ENCODE data around the gene TMEM18.

TMEM18 gene

DNA sequence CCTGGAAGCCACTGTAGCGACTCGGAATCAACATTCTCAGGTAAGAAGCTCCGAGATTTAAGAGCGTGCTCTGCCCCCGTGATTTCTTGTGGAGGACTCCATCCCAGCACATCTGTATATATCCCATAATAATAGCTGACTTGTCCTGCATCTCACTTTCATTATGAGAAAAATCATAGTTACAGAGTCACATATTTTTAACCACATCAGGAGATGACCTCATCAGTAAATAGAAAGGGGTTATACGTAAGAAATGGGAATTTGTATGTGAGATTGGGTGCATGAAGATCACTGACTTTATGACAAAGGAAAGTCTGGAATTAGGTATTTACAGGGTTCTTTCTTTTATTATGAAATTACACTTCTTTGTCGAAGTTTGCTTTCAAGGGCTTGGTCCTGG, 16.4 kb upstream of the TMEM18 start:
- H2AK5ac ChIP-seq (ENCODE audit: low read length), result no peak overlapping the region
- H3K27me3 ChIP-seq (ENCODE audit: insufficient read depth, low read length), result no peaks in the 10 kb centered on the region
- no peak overlapping the region for H3K18ac ChIP-seq (ENCODE audit: low read length)
- no peak overlapping the region for H4K8ac ChIP-seq (ENCODE audit: low read depth, low read length)
- no peak overlapping the region for H3K14ac ChIP-seq (ENCODE audit: low read length)
- H3K27ac ChIP-seq (ENCODE audit: low read depth, low read length), result no peak overlapping the region
- H3K9ac ChIP-seq (ENCODE audit: low read length), result no peak overlapping the region
- no CpG with 5 or more reads among the region's 7 CpGs for WGBS (ENCODE audit: extremely low coverage, insufficient coverage, insufficient read length)
- H3K4me3 ChIP-seq (ENCODE audit: low read depth, low read length), result no peak overlapping the region
- DNase-seq, result no peak
- no peak overlapping the region for H2AFZ ChIP-seq (ENCODE audit: insufficient read depth, low read length, poor library complexity)
- H3K23ac ChIP-seq (ENCODE audit: low read length), result no peak overlapping the region
- no peak overlapping the region for H4K91ac ChIP-seq (ENCODE audit: low read depth, low read length)
- no peak overlapping the region for H2BK120ac ChIP-seq (ENCODE audit: insufficient read depth, low read length, poor library complexity)
- no peaks in the 10 kb centered on the region for H3K79me1 ChIP-seq (ENCODE audit: low read length)
- no peaks in the 10 kb centered on the region for H3K36me3 ChIP-seq (ENCODE audit: control insufficient read depth in 1 of 2, insufficient read depth in 2 of 2, low read length in 2 of 2)
- H3K4me2 ChIP-seq (ENCODE audit: low read length), result no peak overlapping the region
- no peak overlapping the region for H4K12ac ChIP-seq (ENCODE audit: low read depth, low read length)
- H3K79me2 ChIP-seq (ENCODE audit: control insufficient read depth, insufficient read depth, low read length, poor library complexity), result no peaks in the 10 kb centered on the region
- H2BK5ac ChIP-seq (ENCODE audit: low read depth, low read length, poor library complexity), result no peak overlapping the region
- no peaks in the 10 kb centered on the region for H3K4me1 ChIP-seq (ENCODE audit: control insufficient read depth in 1 of 2, insufficient read depth in 2 of 2, low read length in 2 of 2)
- H2BK12ac ChIP-seq (ENCODE audit: low read length), result no peak overlapping the region
- H3K4ac ChIP-seq (ENCODE audit: low read depth, low read length), result no peak overlapping the region
- H3K9me3 ChIP-seq (ENCODE audit: insufficient read depth, low read depth, low read length), result no peaks in the 10 kb centered on the region

DNA sequence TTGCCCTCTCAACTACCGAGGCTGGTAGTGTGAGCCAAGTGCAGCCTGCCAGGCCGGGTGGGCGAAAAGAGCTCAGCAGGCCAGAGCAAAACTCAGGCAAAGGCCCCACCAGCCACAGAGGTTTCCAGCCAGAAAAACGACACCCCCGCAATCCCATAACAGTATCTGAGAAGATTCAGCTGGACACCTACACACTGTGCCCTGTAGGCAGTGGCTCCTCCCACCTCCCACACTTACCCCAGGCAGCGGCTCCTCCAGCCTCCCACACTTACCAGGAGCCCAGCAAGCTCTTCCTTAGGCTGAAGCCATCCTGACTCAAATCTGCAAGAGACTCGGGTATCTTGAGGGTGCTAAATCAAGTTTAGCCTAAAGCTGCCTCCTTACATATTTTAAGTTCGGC, 15.6 kb upstream of the TMEM18 start:
- Histone ChIP-seq H3K14ac (ENCODE audit: low read length) (no peak overlapping the region), H3K27ac (ENCODE audit: low read depth, low read length) (no peak overlapping the region), H3K4me2 (ENCODE audit: low read length) (no peak overlapping the region), H3K4me3 (ENCODE audit: low read depth, low read length) (no peak overlapping the region), H3K4me1 (ENCODE audit: control insufficient read depth in 1 of 2, insufficient read depth in 2 of 2, low read length in 2 of 2) (no peaks in the 10 kb centered on the region), H4K12ac (ENCODE audit: low read depth, low read length) (no peak overlapping the region), H3K36me3 (ENCODE audit: control insufficient read depth in 1 of 2, insufficient read depth in 2 of 2, low read length in 2 of 2) (no peaks in the 10 kb centered on the region), H3K79me1 (ENCODE audit: low read length) (no peaks in the 10 kb centered on the region), H3K18ac (ENCODE audit: low read length) (no peak overlapping the region), H2BK12ac (ENCODE audit: low read length) (no peak overlapping the region), H3K9ac (ENCODE audit: low read length) (no peak overlapping the region), H3K79me2 (ENCODE audit: control insufficient read depth, insufficient read depth, low read length, poor library complexity) (no peaks in the 10 kb centered on the region), H3K4ac (ENCODE audit: low read depth, low read length) (no peak overlapping the region), H3K9me3 (ENCODE audit: insufficient read depth, low read depth, low read length) (no peaks in the 10 kb centered on the region), H4K91ac (ENCODE audit: low read depth, low read length) (no peak overlapping the region), H2AK5ac (ENCODE audit: low read length) (no peak overlapping the region), H4K8ac (ENCODE audit: low read depth, low read length) (no peak overlapping the region), H3K27me3 (ENCODE audit: insufficient read depth, low read length) (no peaks in the 10 kb centered on the region), H3K23ac (ENCODE audit: low read length) (no peak overlapping the region), H2BK120ac (ENCODE audit: insufficient read depth, low read length, poor library complexity) (no peak overlapping the region), H2BK5ac (ENCODE audit: low read depth, low read length, poor library complexity) (no peak overlapping the region), H2AFZ (ENCODE audit: insufficient read depth, low read length, poor library complexity) (no peak overlapping the region)
- DNase-seq, result no peak
- WGBS (ENCODE audit: extremely low coverage, insufficient coverage, insufficient read length), result no CpG with 5 or more reads among the region's 8 CpGs

DNA sequence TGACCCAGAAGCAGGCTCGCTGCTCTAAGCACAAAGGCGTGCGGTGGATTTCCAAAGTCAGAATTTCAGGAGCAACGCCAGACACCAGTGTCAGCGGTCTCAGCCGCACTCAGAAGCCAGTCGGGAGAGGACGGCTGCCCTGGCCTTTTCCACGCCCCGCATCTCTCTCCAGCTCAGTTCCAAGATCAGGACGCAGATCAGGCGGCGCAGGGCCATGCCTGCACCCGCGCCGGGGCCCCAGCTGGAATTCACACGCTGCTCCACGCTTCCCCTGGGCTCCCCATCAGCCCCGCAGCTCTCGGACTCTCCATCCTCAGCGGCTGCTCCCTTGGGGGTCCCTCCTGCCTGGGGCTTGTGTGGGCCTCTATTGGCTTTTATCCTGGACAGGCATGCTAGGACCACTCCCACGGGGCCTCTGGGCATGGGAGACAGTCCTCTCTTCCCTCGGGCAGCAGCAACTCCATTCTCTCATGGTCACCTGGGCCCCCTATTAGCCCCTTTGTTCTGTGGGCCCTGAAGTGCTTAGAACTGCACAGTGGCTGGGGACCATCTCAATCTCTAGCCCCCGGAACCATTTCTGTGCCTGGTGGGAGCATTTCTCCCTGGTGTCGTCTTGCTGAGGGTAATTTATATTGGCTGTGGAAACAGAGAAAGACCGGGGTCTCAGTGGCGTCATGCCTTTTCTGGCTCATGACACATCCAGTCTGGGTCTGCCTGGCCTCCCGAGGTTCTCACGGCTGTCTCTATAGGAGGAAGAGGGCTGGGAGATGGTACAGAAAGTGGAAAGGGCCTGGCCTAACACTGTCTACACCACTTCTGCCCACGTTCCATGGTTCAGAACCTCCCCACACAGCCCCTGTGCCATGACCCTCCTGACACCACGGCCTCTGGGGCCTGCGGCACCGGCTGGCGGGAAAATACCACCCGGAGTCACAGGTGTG, 14.9 kb upstream of the TMEM18 start:
- H3K4me2 ChIP-seq (ENCODE audit: low read length), result no peak overlapping the region
- H3K18ac ChIP-seq (ENCODE audit: low read length), result no peak overlapping the region
- no peaks in the 10 kb centered on the region for H3K36me3 ChIP-seq (ENCODE audit: control insufficient read depth in 1 of 2, insufficient read depth in 2 of 2, low read length in 2 of 2)
- DNase-seq, result no peak
- no peak overlapping the region for H2AK5ac ChIP-seq (ENCODE audit: low read length)
- H3K4ac ChIP-seq (ENCODE audit: low read depth, low read length), result no peak overlapping the region
- H3K4me1 ChIP-seq (ENCODE audit: control insufficient read depth in 1 of 2, insufficient read depth in 2 of 2, low read length in 2 of 2), result no peaks in the 10 kb centered on the region
- no CpG with 5 or more reads among the region's 35 CpGs for WGBS (ENCODE audit: extremely low coverage, insufficient coverage, insufficient read length)
- H3K79me2 ChIP-seq (ENCODE audit: control insufficient read depth, insufficient read depth, low read length, poor library complexity), result no peaks in the 10 kb centered on the region
- no peak overlapping the region for H3K27ac ChIP-seq (ENCODE audit: low read depth, low read length)
- H3K79me1 ChIP-seq (ENCODE audit: low read length), result no peaks in the 10 kb centered on the region
- H2BK120ac ChIP-seq (ENCODE audit: insufficient read depth, low read length, poor library complexity), result no peak overlapping the region
- H3K14ac ChIP-seq (ENCODE audit: low read length), result no peak overlapping the region
- no peak overlapping the region for H3K4me3 ChIP-seq (ENCODE audit: low read depth, low read length)
- H3K27me3 ChIP-seq (ENCODE audit: insufficient read depth, low read length), result no peaks in the 10 kb centered on the region
- no peak overlapping the region for H3K9ac ChIP-seq (ENCODE audit: low read length)
- H2AFZ ChIP-seq (ENCODE audit: insufficient read depth, low read length, poor library complexity), result no peak overlapping the region
- no peak overlapping the region for H4K91ac ChIP-seq (ENCODE audit: low read depth, low read length)
- no peak overlapping the region for H3K23ac ChIP-seq (ENCODE audit: low read length)
- no peak overlapping the region for H2BK12ac ChIP-seq (ENCODE audit: low read length)
- H2BK5ac ChIP-seq (ENCODE audit: low read depth, low read length, poor library complexity), result no peak overlapping the region
- no peak overlapping the region for H4K8ac ChIP-seq (ENCODE audit: low read depth, low read length)
- H4K12ac ChIP-seq (ENCODE audit: low read depth, low read length), result no peak overlapping the region
- no peaks in the 10 kb centered on the region for H3K9me3 ChIP-seq (ENCODE audit: insufficient read depth, low read depth, low read length)

DNA sequence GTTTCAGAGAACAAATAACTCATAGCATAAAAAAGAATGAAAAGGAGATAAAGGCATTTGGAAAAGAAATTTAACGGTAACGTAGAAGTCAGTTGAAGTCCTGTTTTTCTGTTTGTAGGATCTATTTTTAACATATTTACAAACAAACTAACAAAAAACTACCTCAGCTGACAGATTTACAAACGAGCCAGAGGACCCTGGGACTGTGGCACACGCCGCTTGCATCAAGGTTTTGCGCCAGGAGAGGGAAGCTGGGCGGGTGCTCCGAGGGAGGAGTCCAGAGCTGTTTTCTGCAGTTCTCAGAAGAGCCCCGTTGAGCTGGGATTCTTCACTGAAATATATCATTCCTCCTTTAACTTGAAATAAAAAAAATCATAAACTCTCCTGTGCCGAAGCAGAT, 13.6 kb upstream of the TMEM18 start:
- no peak overlapping the region for H3K9ac ChIP-seq (ENCODE audit: low read length)
- no peak overlapping the region for H3K4me3 ChIP-seq (ENCODE audit: low read depth, low read length)
- H3K27ac ChIP-seq (ENCODE audit: low read depth, low read length), result no peak overlapping the region
- H2BK120ac ChIP-seq (ENCODE audit: insufficient read depth, low read length, poor library complexity), result no peak overlapping the region
- no peak overlapping the region for H2BK12ac ChIP-seq (ENCODE audit: low read length)
- no peaks in the 10 kb centered on the region for H3K79me2 ChIP-seq (ENCODE audit: control insufficient read depth, insufficient read depth, low read length, poor library complexity)
- no peak overlapping the region for H3K4me2 ChIP-seq (ENCODE audit: low read length)
- H3K4ac ChIP-seq (ENCODE audit: low read depth, low read length), result no peak overlapping the region
- H2AFZ ChIP-seq (ENCODE audit: insufficient read depth, low read length, poor library complexity), result no peak overlapping the region
- no peaks in the 10 kb centered on the region for H3K36me3 ChIP-seq (ENCODE audit: control insufficient read depth in 1 of 2, insufficient read depth in 2 of 2, low read length in 2 of 2)
- H3K27me3 ChIP-seq (ENCODE audit: insufficient read depth, low read length), result no peaks in the 10 kb centered on the region
- H2AK5ac ChIP-seq (ENCODE audit: low read length), result no peak overlapping the region
- H4K12ac ChIP-seq (ENCODE audit: low read depth, low read length), result no peak overlapping the region
- no peak overlapping the region for H4K91ac ChIP-seq (ENCODE audit: low read depth, low read length)
- no peak overlapping the region for H4K8ac ChIP-seq (ENCODE audit: low read depth, low read length)
- DNase-seq, result no peak
- no peaks in the 10 kb centered on the region for H3K79me1 ChIP-seq (ENCODE audit: low read length)
- no peak overlapping the region for H3K14ac ChIP-seq (ENCODE audit: low read length)
- peaks cover 4% of the 10 kb centered on the region for H3K9me3 ChIP-seq (ENCODE audit: insufficient read depth, low read depth, low read length)
- no peak overlapping the region for H3K23ac ChIP-seq (ENCODE audit: low read length)
- no peak overlapping the region for H3K18ac ChIP-seq (ENCODE audit: low read length)
- H3K4me1 ChIP-seq (ENCODE audit: control insufficient read depth in 1 of 2, insufficient read depth in 2 of 2, low read length in 2 of 2), result no peaks in the 10 kb centered on the region
- WGBS (ENCODE audit: extremely low coverage, insufficient coverage, insufficient read length), result no CpG with 5 or more reads among the region's 10 CpGs
- H2BK5ac ChIP-seq (ENCODE audit: low read depth, low read length, poor library complexity), result no peak overlapping the region
